Natural killer cell (primary cell): ENCODE measurements around the gene SRP68. TPM values are rescaled to one million over a fixed set of nuclear protein-coding genes. Genes with fewer than 3 reads are reported as not detected.

Source experiments
- ATAC-seq, 3 donors: fragments of 150-1000 bp in 2 of 3; fragments of 200-7000 bp in 1 of 3; cut with Tn5 transposase; 1 replicate in 1 of 3; 2 replicates in 2 of 3; pipeline ENCODE4 v1.10.0; 2021; ENCODE audit warnings: mild to moderate bottlenecking in 2 of 3, moderate library complexity in 2 of 3
- DNase-seq, 2 donors: peaks; one replicate each; pipeline versions ENCODE4 v3.0.0 to v3.0.0-alpha.2; 2013 to 2021; ENCODE audit warnings: mixed read lengths in 1 of 2
- H3K27ac ChIP-seq: one replicate; pipeline ENCODE4 v1.5.1; 2013; ENCODE audit warnings: mild to moderate bottlenecking, low read length
- H3K27me3 ChIP-seq: one replicate; pipeline ENCODE4 v1.6.1; 2013; ENCODE audit warnings: low read length; ENCODE audit not compliant: control insufficient read depth, insufficient read depth
- H3K36me3 ChIP-seq: one replicate; pipeline ENCODE4 v1.6.1; 2013; ENCODE audit warnings: low read length; ENCODE audit not compliant: control insufficient read depth, insufficient read depth
- H3K4me1 ChIP-seq: one replicate; pipeline ENCODE4 v1.6.1; 2013; ENCODE audit warnings: low read length; ENCODE audit not compliant: control insufficient read depth, insufficient read depth
- H3K4me3 ChIP-seq: one replicate; pipeline ENCODE4 v1.5.1; 2013; ENCODE audit warnings: low read length
- H3K9me3 ChIP-seq: one replicate; pipeline ENCODE4 v1.6.1; 2013; ENCODE audit warnings: low read length; ENCODE audit not compliant: control insufficient read depth, insufficient read depth
- H3K27ac Mint-ChIP-seq, 2 donors: one replicate each; pipeline ENCODE4 v1.8.0; 2022; ENCODE audit warnings: mild to moderate bottlenecking in 2 of 2, mixed read lengths in 2 of 2, moderate library complexity in 1 of 2
- H3K27me3 Mint-ChIP-seq, 2 donors: one replicate each; pipeline ENCODE4 v1.8.0; 2022; ENCODE audit warnings: low read depth in 2 of 2, mixed read lengths in 2 of 2
- H3K36me3 Mint-ChIP-seq: one replicate; pipeline ENCODE4 v1.8.0; 2022; ENCODE audit warnings: mixed read lengths
- H3K4me1 Mint-ChIP-seq, 2 donors: one replicate each; pipeline ENCODE4 v1.8.0; 2022; ENCODE audit warnings: mixed read lengths in 2 of 2
- H3K4me3 Mint-ChIP-seq: one replicate; pipeline ENCODE4 v1.8.0; 2022; ENCODE audit warnings: mild to moderate bottlenecking, moderate library complexity, mixed read lengths
- H3K9me3 Mint-ChIP-seq, 2 donors: one replicate each; pipeline ENCODE4 v1.8.0; 2022; ENCODE audit warnings: mixed read lengths in 2 of 2
- CTCF ChIP-seq: fragments of 200-600 bp; IDR thresholded peaks from one replicate; pipeline ENCODE4 v1.8.0; 2022; ENCODE audit warnings: antibody characterized with exemption
- WGBS: methylation state at CpG from one replicate; pipeline ENCODE4 v1.1.7; 2013; ENCODE audit warnings: missing lambda C conversion rate; ENCODE audit not compliant: insufficient coverage; 5-methylcytosine and 5-hydroxymethylcytosine counted together
- intact Hi-C: fragments of 100-400 bp; cut with micrococcal nuclease; formaldehyde crosslinking; loops from one replicate; pipeline ENCODE4 v1.14.2; 2022
- total RNA-seq, 4 donors: library from RNA; stranded (reverse); fragments of 120-200 nt in 1 of 4; gene quantifications; one replicate each; pipeline versions ENCODE4 v1.2.3 to v1.2.4, GENCODE V29; 2013 to 2022

SRP68 gene
- total RNA-seq, 3 donors from 2014 or later (not counting 1 experiment from before 2014, with no cell fraction given): 57.8 to 74.4 (median 70.7) TPM

- no peaks in the 10 kb centered on the region for H3K9me3 ChIP-seq
- TF ChIP-seq CTCF: no peak
- no peaks in the 10 kb centered on the region for H3K36me3 ChIP-seq
- Mint-ChIP-seq H3K36me3 (no peaks in the 10 kb centered on the region), H3K27me3 (no peaks in the 10 kb centered on the region), H3K9me3 (no peaks in the 10 kb centered on the region), H3K4me1 (peaks cover 0 to 15% of the 10 kb centered on the region in 2 donors), H3K4me3 (no peak overlapping the region), H3K27ac (no peak overlapping the region)
- H3K27me3 ChIP-seq: no peaks in the 10 kb centered on the region
- no peak for DNase-seq
- ATAC-seq: no peak
- no peak overlapping the region for H3K27ac ChIP-seq
- peaks cover 14% of the 10 kb centered on the region for H3K4me1 ChIP-seq
- intact Hi-C loops: no loop called here
- 87% methylated on average over 19 of the region's 19 CpGs for WGBS
- no peak overlapping the region for H3K4me3 ChIP-seq
Measured at GRCh38 chr17:76119409-76120371, 47.4 kb upstream of the SRP68 start.

GRCh38 chr17:76115138-76115754 is 42.9 kb upstream of the SRP68 start:
- DNase-seq: no peak
- intact Hi-C loops: no loop called here
- H3K4me3 Mint-ChIP-seq: no peak overlapping the region
- no peaks in the 10 kb centered on the region for H3K27me3 Mint-ChIP-seq
- Histone ChIP-seq H3K4me1 (no peaks in the 10 kb centered on the region), H3K27me3 (no peaks in the 10 kb centered on the region), H3K27ac (no peak overlapping the region), H3K36me3 (no peaks in the 10 kb centered on the region), H3K9me3 (no peaks in the 10 kb centered on the region), H3K4me3 (no peak overlapping the region)
- H3K4me1 Mint-ChIP-seq: no peaks in the 10 kb centered on the region
- no peak for TF ChIP-seq CTCF
- H3K27ac Mint-ChIP-seq: no peak overlapping the region
- no peak for ATAC-seq
- no peaks in the 10 kb centered on the region for H3K9me3 Mint-ChIP-seq
- H3K36me3 Mint-ChIP-seq: no peaks in the 10 kb centered on the region
- WGBS: 81% methylated on average over 7 of the region's 7 CpGs

GRCh38 chr17:76111956-76112355 is 39.6 kb upstream of the SRP68 start:
- Mint-ChIP-seq H3K4me1 (no peaks in the 10 kb centered on the region), H3K27ac (no peak overlapping the region), H3K9me3 (no peaks in the 10 kb centered on the region), H3K4me3 (no peak overlapping the region), H3K36me3 (no peaks in the 10 kb centered on the region), H3K27me3 (no peaks in the 10 kb centered on the region)
- ATAC-seq (no peak), DNase-seq (no peak)
- no peaks in the 10 kb centered on the region for H3K27me3 ChIP-seq
- no peak overlapping the region for H3K27ac ChIP-seq
- no peaks in the 10 kb centered on the region for H3K9me3 ChIP-seq
- WGBS: 78% methylated on average over 2 of the region's 2 CpGs
- H3K4me1 ChIP-seq: no peaks in the 10 kb centered on the region
- no peak overlapping the region for H3K4me3 ChIP-seq
- intact Hi-C loops: no loop called here
- H3K36me3 ChIP-seq: no peaks in the 10 kb centered on the region
- TF ChIP-seq CTCF: no peak
